ENCODE results near the gene PRKCH.

DNA sequence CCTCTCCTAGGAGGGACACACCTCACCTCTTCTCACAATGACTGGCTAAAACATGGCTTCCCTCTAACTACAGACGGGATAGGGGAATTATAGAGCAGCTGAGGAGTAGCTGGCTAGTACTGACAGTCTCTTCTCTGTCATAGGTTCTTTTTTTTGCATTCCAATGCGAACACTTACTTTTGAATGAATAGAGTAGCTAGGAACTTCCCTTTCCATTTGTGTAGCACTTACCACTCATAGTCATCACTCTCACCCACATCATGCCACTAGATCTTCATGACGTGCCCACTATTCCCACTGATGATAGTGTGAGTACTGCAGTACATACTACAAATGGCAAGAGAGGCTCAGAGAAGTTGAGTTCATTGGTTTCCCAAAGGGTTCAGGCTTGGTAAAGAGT lies 230.0 kb downstream of the PRKCH start:
- TF ChIP-seq, protein P1, sequence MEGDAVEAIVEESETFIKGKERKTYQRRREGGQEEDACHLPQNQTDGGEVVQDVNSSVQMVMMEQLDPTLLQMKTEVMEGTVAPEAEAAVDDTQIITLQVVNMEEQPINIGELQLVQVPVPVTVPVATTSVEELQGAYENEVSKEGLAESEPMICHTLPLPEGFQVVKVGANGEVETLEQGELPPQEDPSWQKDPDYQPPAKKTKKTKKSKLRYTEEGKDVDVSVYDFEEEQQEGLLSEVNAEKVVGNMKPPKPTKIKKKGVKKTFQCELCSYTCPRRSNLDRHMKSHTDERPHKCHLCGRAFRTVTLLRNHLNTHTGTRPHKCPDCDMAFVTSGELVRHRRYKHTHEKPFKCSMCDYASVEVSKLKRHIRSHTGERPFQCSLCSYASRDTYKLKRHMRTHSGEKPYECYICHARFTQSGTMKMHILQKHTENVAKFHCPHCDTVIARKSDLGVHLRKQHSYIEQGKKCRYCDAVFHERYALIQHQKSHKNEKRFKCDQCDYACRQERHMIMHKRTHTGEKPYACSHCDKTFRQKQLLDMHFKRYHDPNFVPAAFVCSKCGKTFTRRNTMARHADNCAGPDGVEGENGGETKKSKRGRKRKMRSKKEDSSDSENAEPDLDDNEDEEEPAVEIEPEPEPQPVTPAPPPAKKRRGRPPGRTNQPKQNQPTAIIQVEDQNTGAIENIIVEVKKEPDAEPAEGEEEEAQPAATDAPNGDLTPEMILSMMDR (IDR thresholded peaks at IDR 0.05) = no peak
- TF ChIP-seq POLR2A (IDR thresholded peaks at IDR 0.05) = no peak

All from body of pancreas (tissue), 4 donors.